HepG2 (cell line): ENCODE measurements around the gene COPS8. TPM values are rescaled to one million over a fixed set of nuclear protein-coding genes. Genes with fewer than 3 reads are reported as not detected.

Source experiments
- ATAC-seq: fragments of 200-7000 bp; cut with Tn5 transposase; 3 replicates; pipeline ENCODE4 v1.9.1; 2020; ENCODE audit warnings: mild to moderate bottlenecking, moderate library complexity
- BruUV-seq: library from RNA; stranded (reverse); fragments of 400-500 nt; replicated peaks from 2 replicates; lab custom pipeline; 2021; lab: Mats Ljungman, UMichigan
- CTCF ChIA-PET: fragments of 300-600 bp; formaldehyde crosslinking; extraction: SDS; loops from one replicate; lab custom pipeline; 2021; ENCODE audit warnings: low total read pairs, inconsistent platforms, low intra/inter-chr PET ratio; lab: Yijun Ruan, JAX
- POLR2A ChIA-PET: fragments of 350-600 bp; sonication (Branson Sonifier 250); formaldehyde crosslinking; loops from one replicate; lab custom pipeline; 2020; ENCODE audit warnings: antibody characterized with exemption, inconsistent platforms; lab: Yijun Ruan, JAX
- DNase-seq: peaks from one replicate; pipeline ENCODE4 v3.0.0-alpha.2; 2015; ENCODE audit warnings: low spot score
- FAIRE-seq: peaks from 3 replicates; lab custom pipeline; 2011; peaks lifted over from hg19 to GRCh38; lab: Jason Lieb, UNC
- H2AFZ ChIP-seq: one replicate; pipeline ENCODE4 v1.6.1; 2011; ENCODE audit warnings: low read length, inconsistent platforms
- H3K27ac ChIP-seq: fragments of 300-600 bp; 3 replicates; pipeline ENCODE4 v1.8.0; 2011; ENCODE audit warnings: mixed run types, mild to moderate bottlenecking, mixed read lengths, low read length, inconsistent platforms; ENCODE audit not compliant: insufficient read depth; ENCODE audit errors: extremely low read length
- H3K27me3 ChIP-seq, 2 experiments: fragments of 200-600 bp in 1 of 2; 2 replicates in 1 of 2; 3 replicates in 1 of 2; pipeline versions ENCODE4 v1.6.0 to v1.8.0; 2011; ENCODE audit warnings: low read length in 2 of 2, mild to moderate bottlenecking in 2 of 2, moderate library complexity in 2 of 2, inconsistent platforms in 1 of 2; ENCODE audit not compliant: insufficient read depth in 2 of 2, control insufficient read depth in 1 of 2
- H3K36me3 ChIP-seq, 2 experiments: fragments of 200-600 bp in 1 of 2; replicated peaks in 1 of 2; 2 replicates in 1 of 2; 3 replicates in 1 of 2; pipeline versions ENCODE4 v1.5.1 to v1.8.0; 2011; ENCODE audit warnings: low read length in 2 of 2, inconsistent platforms in 1 of 2; ENCODE audit not compliant: insufficient read depth in 2 of 2, control insufficient read depth in 1 of 2
- H3K4me1 ChIP-seq: 2 replicates; pipeline ENCODE4 v1.5.1; 2012; ENCODE audit warnings: low read length, inconsistent platforms; ENCODE audit not compliant: insufficient read depth
- H3K4me2 ChIP-seq: 2 replicates; pipeline ENCODE4 v1.6.0; 2011; ENCODE audit warnings: low read depth, low read length, inconsistent platforms
- H3K4me3 ChIP-seq, 3 experiments: fragments of 200-600 bp in 1 of 3; sonication (generic), shearing (Covaris generic) in 1 of 3; replicated peaks in 1 of 3; 2 replicates each; pipeline ENCODE4 v1.5.1; 2011 to 2016; ENCODE audit warnings: low read length in 3 of 3, inconsistent platforms in 2 of 3, low read depth in 2 of 3, mild to moderate bottlenecking in 2 of 3, control low read depth in 1 of 3, mixed read lengths in 1 of 3; ENCODE audit not compliant: insufficient read depth in 1 of 3
- H3K79me2 ChIP-seq: one replicate; pipeline ENCODE4 v1.6.1; 2011; ENCODE audit warnings: low read length, inconsistent platforms; ENCODE audit not compliant: insufficient read depth
- H3K9ac ChIP-seq: 2 replicates; pipeline ENCODE4 v1.6.0; 2011; ENCODE audit warnings: mild to moderate bottlenecking, low read depth, low read length, inconsistent platforms; ENCODE audit not compliant: insufficient read depth
- H3K9me3 ChIP-seq: 2 replicates; pipeline ENCODE4 v1.5.1; 2012; ENCODE audit warnings: mild to moderate bottlenecking, low read length
- H4K20me1 ChIP-seq: 2 replicates; pipeline ENCODE4 v1.6.0; 2011; ENCODE audit warnings: inconsistent platforms, mild to moderate bottlenecking, low read length, moderate library complexity; ENCODE audit not compliant: insufficient read depth
- DZIP1 ChIP-seq: sonication (generic); formaldehyde crosslinking; IDR thresholded peaks from 2 replicates; pipeline ENCODE4 v1.5.0; 2020; ENCODE audit warnings: mild to moderate bottlenecking, missing genetic modification reagents
- JUN ChIP-seq: sonication (generic); formaldehyde crosslinking; IDR thresholded peaks from 2 replicates; pipeline ENCODE4 v1.4.0; 2020; ENCODE audit warnings: mild to moderate bottlenecking, missing genetic modification reagents
- PRDM15 ChIP-seq: sonication (generic); formaldehyde crosslinking; IDR thresholded peaks from 2 replicates; pipeline ENCODE4 v1.4.0; 2020; ENCODE audit warnings: missing genetic modification reagents
- TBX2 ChIP-seq: sonication (generic); formaldehyde crosslinking; IDR thresholded peaks from 2 replicates; pipeline ENCODE4 v1.5.0; 2020; ENCODE audit warnings: missing genetic modification reagents, mild to moderate bottlenecking, borderline replicate concordance
- ZNF605 ChIP-seq: sonication (generic); formaldehyde crosslinking; IDR thresholded peaks from 2 replicates; pipeline ENCODE4 v1.8.0; 2022; ENCODE audit warnings: mild to moderate bottlenecking, missing genetic modification reagents
- ZNF775 ChIP-seq: sonication (generic); formaldehyde crosslinking; IDR thresholded peaks from 2 replicates; pipeline ENCODE4 v1.4.0; 2020; ENCODE audit warnings: missing genetic modification reagents, mild to moderate bottlenecking, moderate library complexity, borderline replicate concordance
- ZXDC ChIP-seq: sonication (generic); formaldehyde crosslinking; IDR thresholded peaks from 2 replicates; pipeline ENCODE4 v1.5.0; 2020; ENCODE audit warnings: mild to moderate bottlenecking, missing genetic modification reagents
- WGBS: methylation state at CpG from one replicate; pipeline ENCODE4 v1.1.6; 2017; ENCODE audit warnings: low lambda C conversion rate; 5-methylcytosine and 5-hydroxymethylcytosine counted together
- in situ Hi-C: cut with HindIII; loops from 2 replicates; pipeline ENCODE4 v1.10.0; 2017; ENCODE audit warnings: low pct_unique_long_range_greater_than_20kb; ENCODE audit not compliant: extremely low pct_ligation_motif_present
- intact Hi-C: fragments of 100-400 bp; cut with micrococcal nuclease; formaldehyde crosslinking; loops from one replicate; pipeline ENCODE4 v1.10.0; 2022; ENCODE audit not compliant: unreplicated experiment
- polyA plus RNA-seq, 8 experiments: library from polyadenylated mRNA; depleted of rRNA in 3 of 8; stranded (reverse) in 7 of 8; unstranded in 1 of 8; fragments of >200 nt; fragmentation: Illumina TruSeq in 4 of 8; extraction: Trizol in 4 of 8; gene quantifications; 2 replicates each; pipeline versions ENCODE4 v1.2.1 to v1.2.3, GENCODE V29; 2011 to 2016; ENCODE audit warnings: low read depth in 4 of 8, missing spikeins in 1 of 8, mixed read lengths in 1 of 8; ENCODE audit not compliant: insufficient read depth in 1 of 8
- total RNA-seq, 5 experiments: library from RNA; depleted of rRNA; stranded (reverse); fragments of >200 nt; fragmentation: Illumina TruSeq; extraction: Trizol; gene quantifications; 2 replicates each; pipeline ENCODE4 v1.2.3, GENCODE V29; 2016; ENCODE audit warnings: low read depth in 1 of 5
- TF ChIP-seq, protein P1 (sequence below): IDR thresholded peaks from 2 replicates; pipeline ENCODE4 v1.6.1; 2012; ENCODE audit warnings: low read length, improper control_type of control experiment

Gene COPS8
- total and polyA plus RNA-seq, 2 of the 13 experiments (the other 11 are each of a cell fraction or from before 2014, with no cell fraction given), result 86.3 to 96.6 TPM

GRCh38 chr2:237096911-237097310, 11.2 kb downstream of the COPS8 start (continued):
- TF ChIP-seq PRDM15 (CRISPR knock-in tag) (no peak), ZNF605 (CRISPR knock-in tag) (no peak)

- no peak overlapping the region for H3K27ac ChIP-seq
- no peak overlapping the region for H3K4me2 ChIP-seq
- no peaks in the 10 kb centered on the region for H3K9me3 ChIP-seq
- in situ Hi-C loops (no loop called here), intact Hi-C loops (no loop called here)
- no peak overlapping the region for H3K9ac ChIP-seq
- peaks cover 7% of the 10 kb centered on the region; the same call in 1 of the 2 replicates for H4K20me1 ChIP-seq
- no TSS peak for BruUV-seq
- no peak for FAIRE-seq
- 96% methylated on average over 2 of the region's 2 CpGs for WGBS
- no peak for ATAC-seq
- H3K4me1 ChIP-seq, result peaks cover 12% of the 10 kb centered on the region
- POLR2A ChIA-PET, result no interaction called here
- CTCF ChIA-PET, result no interaction called here
- peaks cover 18% of the 10 kb centered on the region for H3K79me2 ChIP-seq
- H3K4me3 ChIP-seq, result no peak overlapping the region
- H2AFZ ChIP-seq, result no peak overlapping the region
- H3K27me3 ChIP-seq, result no peaks in the 10 kb centered on the region
- peaks cover 12 to 85% of the 10 kb centered on the region in 2 experiments for H3K36me3 ChIP-seq
- no peak for DNase-seq
- TF ChIP-seq, protein P1, sequence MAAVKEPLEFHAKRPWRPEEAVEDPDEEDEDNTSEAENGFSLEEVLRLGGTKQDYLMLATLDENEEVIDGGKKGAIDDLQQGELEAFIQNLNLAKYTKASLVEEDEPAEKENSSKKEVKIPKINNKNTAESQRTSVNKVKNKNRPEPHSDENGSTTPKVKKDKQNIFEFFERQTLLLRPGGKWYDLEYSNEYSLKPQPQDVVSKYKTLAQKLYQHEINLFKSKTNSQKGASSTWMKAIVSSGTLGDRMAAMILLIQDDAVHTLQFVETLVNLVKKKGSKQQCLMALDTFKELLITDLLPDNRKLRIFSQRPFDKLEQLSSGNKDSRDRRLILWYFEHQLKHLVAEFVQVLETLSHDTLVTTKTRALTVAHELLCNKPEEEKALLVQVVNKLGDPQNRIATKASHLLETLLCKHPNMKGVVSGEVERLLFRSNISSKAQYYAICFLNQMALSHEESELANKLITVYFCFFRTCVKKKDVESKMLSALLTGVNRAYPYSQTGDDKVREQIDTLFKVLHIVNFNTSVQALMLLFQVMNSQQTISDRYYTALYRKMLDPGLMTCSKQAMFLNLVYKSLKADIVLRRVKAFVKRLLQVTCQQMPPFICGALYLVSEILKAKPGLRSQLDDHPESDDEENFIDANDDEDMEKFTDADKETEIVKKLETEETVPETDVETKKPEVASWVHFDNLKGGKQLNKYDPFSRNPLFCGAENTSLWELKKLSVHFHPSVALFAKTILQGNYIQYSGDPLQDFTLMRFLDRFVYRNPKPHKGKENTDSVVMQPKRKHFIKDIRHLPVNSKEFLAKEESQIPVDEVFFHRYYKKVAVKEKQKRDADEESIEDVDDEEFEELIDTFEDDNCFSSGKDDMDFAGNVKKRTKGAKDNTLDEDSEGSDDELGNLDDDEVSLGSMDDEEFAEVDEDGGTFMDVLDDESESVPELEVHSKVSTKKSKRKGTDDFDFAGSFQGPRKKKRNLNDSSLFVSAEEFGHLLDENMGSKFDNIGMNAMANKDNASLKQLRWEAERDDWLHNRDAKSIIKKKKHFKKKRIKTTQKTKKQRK, result no peak
- TF ChIP-seq ZXDC (CRISPR knock-in tag) (no peak), DZIP1 (CRISPR knock-in tag) (no peak), TBX2 (no peak), ZNF775 (CRISPR knock-in tag) (no peak), JUN (CRISPR knock-in tag) (no peak)
These were observed 11.7 kb downstream of the COPS8 start for GRCh38 chr2:237097326-237097910.
